ENCODE results near the gene DPP6.

Gene DPP6

DNA sequence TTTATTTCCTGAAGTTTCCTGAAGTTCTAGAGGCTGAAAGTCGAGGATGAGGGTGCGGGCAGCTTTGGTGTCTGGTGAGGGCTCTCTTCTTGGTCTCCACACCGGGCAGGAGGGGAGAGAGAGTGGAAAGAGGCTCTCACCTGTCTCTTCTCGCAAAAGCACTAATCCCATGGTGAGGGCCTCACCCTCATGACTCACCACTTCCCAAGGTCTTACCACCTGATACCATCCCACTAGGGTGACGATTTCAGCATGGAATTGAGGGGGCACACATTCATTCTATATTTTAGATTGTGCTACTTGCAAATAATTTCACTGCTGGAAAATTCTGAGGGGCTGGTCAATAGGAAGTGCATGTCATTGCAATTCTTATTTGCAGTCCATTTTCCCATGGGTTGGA is 292.9 kb downstream of the DPP6 start:
- DNase-seq = no peak

DNA sequence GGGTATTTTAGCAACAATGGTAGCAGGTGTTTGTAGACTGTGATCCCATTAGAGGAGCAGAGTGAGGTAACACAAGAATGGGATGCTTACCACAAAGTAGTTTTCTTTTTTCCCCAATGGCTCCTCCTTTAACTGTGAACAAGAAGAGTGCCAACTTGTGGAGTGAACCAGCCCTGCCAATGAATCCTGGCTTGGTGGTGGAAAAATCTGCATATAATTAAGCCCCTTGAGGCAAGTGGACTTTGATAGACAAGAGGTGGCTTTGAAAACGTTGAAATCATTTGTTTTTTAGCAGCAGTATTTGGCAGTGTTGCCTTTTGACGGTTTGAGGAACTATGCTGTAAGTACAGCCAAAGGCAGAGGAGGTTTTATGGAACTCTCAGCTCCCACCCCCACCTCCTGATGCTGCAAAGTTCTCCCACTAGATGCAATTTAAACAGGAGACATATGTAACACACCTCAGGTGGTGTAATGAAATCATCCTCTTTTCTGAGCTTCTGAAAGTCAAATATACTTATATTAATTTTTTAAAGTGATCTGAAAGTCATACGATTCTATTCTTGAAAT is 295.6 kb downstream of the DPP6 start:
- no peak for DNase-seq

DNA sequence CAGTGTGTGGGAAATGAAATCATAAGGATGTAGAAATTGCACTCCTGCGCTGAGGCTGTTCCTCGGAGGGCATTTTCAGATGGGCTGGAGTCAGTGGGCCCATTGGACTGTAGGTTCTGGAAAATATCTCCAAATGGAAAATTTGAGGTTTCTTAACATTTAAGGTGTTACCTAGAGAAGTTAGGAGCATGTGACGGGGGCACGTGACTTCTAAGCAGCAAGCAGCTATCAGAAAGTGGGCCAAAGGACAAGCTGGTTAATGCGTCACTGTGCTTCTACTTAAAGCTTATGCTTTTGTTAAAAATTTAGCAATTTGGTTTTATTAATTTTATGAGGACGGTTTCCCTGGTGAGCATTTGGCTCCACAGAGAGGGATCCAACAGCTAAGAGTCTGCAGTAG is 298.7 kb downstream of the DPP6 start:
- DNase-seq = no peak

DNA sequence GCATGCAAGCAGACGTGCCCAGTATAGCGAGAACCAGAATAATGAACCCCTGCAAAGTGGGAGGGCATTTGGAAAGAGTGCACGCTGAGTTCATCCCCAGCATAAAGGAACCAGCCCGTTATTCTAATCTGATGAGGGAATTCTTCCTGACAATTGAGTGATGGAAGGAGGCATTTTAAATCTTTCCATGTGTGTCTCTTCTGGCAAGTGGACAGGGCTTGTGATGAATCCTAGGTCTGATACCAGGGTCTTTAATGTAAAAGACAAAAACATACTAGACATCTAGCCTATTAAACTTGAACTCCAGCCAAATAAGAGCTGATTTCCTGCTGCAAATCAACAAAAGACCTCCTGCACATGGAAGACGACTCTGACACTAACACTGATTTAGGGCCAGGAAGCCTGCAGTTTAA is 301.2 kb downstream of the DPP6 start:
- DNase-seq = no peak

DNA sequence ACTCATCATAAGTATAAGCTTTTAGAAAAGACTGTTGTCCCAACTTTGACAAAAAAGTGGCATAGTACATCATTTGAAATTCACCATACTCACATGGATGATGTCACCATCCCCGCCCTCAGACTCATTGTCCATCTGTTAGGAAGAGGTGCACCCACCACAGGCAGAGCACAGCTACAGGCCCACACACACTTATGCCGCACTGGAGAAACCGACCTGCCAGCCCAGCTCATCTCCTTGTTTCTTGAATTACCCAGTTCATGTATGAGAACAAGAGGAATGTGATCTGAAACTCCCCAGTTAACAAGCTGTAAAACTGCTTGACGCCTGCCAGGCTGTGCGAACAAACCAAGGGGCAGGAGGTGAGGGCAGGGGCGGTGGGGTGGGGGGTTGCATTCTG is 312.0 kb downstream of the DPP6 start:
- no peak for DNase-seq

DNA sequence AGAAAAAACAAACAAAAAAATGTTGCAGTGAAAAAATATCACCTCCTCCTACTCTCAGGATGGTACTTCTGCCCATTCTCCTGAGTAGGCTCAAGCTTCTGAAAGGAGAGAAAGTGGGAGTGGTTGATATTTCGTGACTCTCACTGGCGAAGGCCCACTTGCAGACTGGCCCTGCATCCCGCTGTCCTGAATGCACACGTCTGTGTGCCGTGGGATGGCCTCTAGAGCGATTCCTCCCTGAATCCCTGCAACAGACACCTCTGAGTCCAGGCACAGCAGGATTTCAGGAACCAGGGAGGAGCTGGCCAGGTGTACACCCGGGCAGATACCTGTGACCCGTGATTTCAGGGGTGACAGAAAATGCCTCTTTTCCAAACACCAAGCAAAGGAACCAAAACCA is 319.2 kb downstream of the DPP6 start:
- no peak for DNase-seq

DNA sequence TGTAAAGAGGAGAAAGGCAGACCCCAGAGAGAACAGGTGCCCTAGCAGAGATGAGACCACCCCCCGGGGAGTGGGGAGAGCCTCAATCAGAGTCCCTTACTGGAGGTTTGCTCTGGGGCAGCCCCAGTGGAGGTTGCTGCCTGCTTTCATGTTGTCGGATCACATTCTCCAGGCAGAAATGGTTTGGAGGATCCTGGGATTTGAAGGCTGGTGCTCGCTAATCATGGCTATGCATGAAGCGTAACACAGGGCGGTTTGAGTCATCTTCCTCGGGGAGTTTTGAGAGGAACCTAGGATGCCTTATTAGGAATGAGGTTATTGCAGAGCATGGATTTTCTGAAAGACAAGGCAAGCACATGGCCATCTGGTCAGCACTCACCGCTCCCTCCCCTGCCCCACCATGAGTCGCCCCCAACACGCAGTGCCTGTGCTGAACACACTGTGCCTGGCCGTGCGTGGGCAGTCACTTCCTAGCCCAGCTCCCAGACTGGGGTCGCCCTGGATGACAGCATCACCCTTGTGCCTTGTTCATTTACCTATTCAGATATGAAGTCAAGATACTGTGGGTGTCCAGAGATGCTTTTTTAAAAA is 319.9 kb downstream of the DPP6 start:
- no peak for DNase-seq

DNA sequence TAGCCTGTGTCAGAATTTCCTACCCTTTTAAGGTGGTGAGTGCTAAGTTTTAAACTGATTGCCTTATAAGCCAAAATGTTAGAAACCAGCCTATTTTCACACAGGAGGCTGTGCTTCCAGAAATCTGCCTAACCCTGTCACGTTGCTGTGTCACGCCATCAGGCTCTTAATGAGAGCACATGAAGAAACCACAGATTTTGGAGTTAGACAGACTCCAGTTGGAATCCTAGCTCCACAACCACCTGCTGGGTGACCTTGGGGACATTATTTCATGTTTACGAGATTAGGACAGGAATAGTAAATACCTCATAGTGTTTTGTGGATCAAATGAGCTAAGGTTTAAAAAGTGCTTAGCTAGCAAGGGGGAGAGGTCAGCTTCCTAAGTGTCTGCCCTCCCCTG is 321.8 kb downstream of the DPP6 start:
- no peak for DNase-seq

DNA sequence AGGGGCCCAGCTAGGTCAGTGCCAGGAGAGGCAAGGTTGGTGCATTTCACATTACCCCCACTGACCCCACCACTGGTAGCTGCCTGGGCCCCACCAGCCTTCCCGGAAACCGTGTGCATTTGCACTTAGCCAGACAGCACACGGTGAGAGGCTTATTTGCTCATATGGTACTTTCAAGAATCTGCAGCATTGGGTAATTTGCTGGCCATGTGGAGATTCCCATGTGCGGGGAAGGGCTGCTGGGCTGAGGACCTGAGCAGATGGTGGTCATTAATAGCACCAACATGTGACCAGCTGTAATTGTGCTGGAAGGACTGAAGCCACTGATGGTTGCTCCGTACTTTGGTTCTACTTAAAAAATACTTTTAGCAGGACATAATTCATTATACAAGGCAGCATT is 323.8 kb downstream of the DPP6 start:
- no peak for DNase-seq

DNA sequence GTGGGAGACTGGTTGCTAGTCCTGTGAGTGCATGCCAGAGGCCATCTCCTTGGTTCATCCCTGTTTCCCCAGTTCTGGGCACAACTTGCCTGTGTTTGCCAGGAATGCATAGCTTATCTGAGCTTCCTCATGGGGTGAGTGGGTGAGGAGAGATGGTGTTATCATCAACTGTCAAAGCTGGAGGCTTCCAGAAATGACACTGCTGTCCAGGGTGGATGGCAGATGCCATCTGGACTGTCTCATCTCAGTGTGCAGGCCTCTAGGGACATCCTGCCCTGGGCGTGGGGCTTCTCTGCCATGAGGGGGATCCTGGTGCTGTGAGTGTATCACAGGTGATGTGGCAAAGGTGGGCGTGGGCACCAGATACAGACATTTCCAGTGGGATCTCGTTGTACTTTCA is 328.6 kb downstream of the DPP6 start:
- DNase-seq = no peak

DNA sequence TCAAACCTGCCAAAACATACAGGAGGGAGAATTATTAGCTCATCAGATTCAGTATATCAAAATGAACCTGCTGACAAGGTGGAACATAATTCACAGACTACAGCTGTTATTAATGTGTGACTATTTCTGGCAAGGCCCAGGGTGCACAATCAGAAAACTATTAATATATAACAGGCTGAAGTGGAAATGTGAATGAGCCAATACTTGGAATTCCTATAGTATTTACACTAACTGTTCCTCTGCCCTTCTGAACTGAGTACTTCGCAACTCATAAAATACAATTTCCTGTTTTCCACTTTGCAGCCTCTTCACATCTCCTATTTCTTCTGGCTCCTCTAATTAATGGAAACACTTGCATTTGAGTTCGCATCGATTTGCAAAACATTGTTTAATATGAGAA is 330.8 kb downstream of the DPP6 start:
- no peak for DNase-seq

DNA sequence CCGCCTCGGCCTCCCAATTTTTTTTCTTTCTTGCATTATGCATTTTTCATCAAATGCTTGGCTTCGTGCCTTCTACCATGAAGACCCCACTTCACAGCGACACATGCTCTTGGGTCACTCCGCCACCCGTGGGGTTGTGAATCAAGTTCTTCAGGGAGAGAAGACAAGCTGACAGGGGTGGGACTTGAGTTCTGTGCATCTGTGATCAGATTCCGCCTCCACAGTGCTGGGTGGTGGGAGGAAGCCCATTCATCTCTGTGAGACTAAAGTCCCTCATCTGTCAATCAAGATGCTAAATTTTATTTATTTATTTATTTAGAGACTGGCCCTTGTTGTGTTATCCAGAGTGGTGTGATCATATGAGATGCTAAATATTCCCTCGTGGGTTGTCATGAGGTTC is 333.0 kb downstream of the DPP6 start:
- DNase-seq = no peak

DNA sequence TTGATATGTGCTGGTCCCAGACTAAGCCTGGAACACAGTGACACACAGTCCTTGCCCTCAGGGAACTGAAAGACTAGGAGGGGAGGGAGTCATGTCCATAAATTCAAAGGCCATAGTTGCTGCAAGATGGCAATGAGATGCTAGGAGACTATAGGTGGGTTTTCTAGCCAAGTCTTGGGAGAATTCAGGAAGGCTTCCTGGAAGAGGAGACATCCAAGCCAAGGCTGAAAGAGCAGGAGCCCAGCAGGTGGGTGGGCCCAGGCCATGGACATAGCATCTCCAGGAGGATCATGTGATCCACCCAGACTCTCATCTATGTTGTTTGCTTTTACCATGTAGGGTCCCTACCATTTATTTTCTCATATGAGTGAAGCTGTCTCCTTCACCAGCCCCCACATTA is 335.1 kb downstream of the DPP6 start:
- no peak for DNase-seq

DNA sequence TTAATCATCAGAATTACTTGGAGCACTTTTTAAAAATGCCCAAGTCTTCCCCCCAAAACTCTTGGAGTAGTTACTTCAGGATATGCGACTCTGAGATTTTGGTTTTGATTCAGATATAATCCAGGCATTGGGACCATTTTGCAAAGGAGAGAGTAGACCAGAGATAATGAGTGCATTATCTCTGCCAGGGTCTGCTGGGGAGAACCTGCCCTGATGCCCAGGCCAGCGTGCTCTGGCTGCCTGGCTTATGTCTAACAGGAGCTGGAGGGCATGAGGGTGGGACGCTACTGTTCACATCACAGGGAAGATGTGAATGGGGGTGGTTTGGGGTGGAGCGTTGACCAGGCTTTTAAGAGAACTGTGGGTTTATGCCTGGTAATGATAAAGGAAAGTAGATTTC is 336.2 kb downstream of the DPP6 start:
- no peak for DNase-seq

DNA sequence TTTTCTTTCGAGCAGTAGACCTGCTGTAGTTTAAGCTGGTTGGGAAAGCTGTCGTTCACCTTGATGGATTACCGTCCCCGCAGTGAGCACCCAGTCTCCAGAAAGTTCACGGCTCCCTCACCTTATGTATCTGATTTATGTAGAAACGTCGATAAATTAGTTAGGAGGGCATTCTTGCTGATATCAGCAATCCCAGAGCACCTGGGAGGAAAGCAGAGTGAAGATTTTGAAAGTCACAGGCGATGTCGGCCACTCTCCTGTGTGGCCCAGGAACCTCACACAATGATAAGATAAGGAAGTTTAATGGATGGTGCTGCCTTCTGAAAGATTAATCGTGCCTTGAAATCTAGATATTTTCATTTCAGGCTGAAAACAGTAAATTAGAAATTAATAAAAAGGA is 336.8 kb downstream of the DPP6 start:
- DNase-seq = no peak

DNA sequence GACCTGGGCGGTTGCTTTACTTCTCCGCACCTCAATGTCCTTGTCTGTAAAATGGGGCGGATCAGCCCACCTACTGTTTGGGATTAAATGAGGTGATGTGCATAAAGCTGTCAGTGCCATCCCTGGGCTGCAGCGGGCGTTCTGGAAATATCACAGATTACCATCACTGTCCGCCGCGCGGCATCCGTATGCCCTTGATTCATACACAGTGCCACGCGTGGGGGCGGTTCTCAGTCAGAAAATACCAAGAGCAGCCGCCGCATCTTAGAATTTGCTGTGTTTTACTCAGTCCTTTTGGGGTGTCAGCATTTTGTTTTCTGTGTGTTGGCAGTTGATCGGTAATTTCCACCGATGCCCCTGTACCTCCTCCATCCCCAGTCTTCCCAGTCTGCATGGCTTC is 338.8 kb downstream of the DPP6 start:
- DNase-seq = no peak

DNA sequence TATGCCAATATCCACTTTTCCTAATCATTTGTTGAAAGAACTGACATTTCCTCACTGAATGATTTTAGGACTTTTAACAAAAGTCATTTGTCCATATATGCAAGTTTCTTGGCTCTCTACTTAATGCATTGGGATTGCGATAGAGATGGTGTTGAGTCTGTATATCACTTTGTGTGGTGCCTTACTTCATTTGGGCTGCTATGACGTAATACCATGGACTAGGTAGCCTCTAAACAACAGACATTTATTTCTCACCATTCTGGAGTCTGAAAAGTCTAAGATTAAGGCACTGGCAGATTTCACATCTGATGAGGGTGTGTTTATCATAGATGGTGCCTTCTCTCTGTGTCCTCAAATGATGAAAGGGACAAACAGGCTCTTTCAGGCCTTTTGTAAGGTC is 342.6 kb downstream of the DPP6 start:
- no peak for DNase-seq

DNA sequence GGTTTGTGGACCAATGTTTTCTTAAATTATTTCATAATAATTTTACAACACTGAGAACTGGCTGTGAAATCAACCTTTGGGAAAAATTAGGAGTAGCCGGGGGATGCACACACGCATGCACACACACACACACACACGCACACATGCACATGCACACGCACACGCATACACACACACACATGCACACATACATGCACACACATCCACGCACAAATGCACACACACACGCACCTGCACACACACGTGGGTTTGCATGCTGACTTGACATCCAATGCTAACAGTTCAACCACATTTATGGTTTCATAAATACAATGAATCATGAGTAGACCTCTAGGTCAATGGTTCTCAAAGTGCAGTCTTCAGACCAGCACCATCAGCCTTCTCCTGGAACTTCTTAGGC is 354.1 kb downstream of the DPP6 start:
- no peak for DNase-seq

DNA sequence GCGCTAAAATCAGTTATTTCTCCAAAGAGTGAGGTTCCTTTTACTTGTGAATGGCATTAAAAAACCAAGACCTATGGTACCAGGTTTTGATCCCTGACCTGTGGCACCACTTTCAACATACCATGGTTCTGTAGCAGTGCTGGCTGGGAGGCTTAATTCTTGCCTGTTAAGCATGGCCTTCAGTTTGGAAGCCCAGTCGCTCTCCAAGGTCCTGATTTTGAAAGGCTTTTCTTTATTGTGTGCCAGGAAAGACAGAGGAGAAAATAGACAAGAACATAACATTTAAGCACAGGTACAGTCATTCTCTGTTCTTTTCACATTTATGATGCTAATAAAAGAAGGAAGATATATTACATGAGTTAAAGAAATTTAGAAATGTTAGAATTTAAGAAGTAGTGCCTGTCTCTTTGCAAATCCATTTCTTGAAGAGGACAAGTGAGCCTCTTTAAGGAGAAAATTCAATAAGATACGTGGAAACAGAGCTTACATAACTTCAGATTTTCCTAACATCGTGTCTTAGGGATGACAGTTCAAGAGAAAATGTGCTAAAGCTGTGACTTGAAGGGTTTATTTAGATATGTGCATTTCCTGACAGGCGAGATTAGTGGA is 357.6 kb downstream of the DPP6 start:
- DNase-seq = no peak

DNA sequence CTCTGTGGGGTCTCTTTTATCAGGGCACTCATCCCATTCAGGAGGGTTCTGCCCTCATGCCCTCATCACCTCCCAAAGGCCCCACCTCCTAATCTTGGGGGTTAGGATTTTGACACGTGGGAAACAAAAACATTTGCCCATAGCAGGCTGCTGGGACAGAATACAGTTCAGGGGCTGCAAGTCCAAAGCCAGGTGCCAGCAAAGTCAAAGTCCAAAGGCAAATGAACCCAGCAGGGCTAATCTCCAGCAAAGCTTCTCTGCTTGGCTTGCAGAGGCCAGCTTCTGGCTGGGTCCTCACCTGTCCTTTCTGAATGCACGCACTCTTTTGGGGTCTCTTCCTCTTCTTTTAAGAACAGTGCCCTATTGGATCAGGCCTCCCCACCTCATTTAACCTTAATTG is 359.9 kb downstream of the DPP6 start:
- DNase-seq = no peak

DNA sequence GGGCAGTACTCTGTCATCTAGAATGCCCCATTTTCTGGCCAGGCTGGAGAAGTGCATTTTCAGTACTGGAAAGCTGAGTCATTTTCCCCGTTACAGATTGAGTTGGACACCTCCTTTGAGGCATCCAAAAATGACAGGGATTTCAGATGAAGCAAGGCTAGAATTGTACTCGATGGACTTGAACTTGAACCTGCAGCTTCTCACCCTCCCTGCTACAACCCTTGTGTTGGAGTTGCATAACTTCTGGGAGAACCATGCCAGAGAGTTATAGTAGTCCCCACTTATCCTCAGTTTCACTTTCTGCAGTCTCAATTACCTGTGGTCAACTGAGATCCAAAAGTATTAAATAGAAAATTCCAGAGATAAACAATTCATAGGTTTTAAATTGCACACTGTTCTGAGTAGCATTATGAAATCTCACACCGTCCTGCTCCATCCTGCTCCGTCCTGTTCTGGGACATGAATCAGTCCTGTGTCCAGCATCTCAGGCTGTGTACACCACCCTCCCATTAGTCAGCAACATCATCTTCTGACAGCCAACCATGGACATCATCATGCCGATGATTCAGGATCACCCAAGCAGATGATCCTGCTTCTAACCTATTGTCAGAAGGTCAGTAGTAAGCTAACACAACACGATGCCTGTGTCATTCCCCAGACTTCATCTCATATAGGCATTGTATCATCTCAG is 363.7 kb downstream of the DPP6 start:
- DNase-seq = no peak

DNA sequence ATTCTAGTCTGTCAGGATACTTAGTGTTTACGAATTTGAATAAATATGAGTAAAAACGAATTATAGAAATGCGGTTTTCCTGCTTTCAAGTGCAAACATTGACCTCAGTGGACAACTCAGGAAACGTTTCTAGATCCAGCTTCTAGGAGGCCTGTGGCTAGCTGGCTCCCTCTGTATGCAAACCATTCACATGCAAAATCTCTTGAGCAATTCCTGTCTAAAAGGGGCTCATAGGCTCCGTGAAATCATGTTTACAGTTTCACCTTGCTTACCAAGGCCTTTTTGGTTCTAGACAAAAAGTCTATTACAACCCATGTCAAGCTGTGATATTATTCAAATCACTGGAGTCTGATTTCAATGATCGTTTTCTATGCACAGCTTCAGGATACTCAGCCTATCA is 364.5 kb downstream of the DPP6 start:
- no peak for DNase-seq

DNA sequence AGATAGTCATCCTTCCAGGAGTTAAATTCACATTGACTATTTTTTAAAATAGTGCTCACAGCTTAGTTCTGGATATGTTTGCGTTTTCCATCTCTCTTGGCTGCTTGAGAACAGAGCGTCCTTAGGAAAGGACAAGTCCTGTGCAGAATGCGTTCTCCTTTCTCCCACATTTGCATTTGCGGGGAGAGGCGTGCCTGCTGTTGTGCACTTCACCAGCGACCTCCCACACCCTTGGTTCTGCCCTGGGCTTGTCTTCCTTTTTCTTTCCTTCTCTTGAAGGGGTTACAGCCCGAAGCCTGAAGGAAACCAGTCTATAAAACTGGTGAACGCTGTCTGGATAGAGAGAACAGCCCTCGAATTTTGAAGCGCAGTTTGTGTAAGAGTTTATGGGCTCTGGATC is 367.1 kb downstream of the DPP6 start:
- no peak for DNase-seq

DNA sequence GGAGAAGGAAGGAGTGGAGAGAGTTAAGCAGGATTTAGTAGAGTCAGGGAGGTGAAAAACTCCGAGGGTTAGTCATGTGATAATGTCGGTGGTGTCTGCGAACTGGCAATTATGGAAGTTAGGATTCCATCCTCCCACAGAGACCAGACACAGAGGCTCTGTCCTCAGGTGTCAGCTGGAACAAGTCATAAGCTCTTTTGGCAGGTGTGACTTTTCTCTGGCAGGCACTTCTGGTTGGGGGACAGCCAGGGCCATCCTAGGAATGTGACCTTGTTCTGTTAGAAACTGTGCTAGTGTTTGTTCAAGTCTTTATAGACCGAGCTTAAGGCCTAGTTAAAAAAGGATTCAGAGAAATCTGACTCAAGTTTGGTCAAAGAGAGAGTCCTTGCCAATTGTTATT is 371.0 kb downstream of the DPP6 start:
- DNase-seq = no peak

DNA sequence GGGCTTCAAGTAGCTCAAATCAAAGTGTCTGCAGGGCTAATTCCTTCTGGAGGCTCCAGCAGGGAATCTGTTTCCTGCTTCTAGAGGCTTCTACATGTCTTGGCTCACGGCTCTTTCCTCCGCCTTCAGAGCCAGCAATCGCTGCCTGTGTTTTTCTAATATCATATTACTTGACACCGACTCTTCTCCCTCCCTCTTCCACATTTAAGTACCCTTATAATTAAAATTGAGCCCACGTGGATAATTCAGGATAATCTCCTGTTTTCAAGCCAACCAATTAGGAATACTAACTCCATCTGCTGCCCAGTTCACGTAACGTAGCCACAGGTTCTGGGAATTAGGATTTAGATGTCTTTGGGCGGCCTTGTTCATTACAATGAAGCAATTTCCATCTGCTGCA is 372.2 kb downstream of the DPP6 start:
- DNase-seq = no peak
